ENCODE measurements around the gene ANKRD18A.
"Not testable (repeated sequence)": the region's sequence is repeated elsewhere in the genome, so short reads cannot be mapped to it uniquely, and the experiment has no call there.

Gene ANKRD18A

GRCh38 chr9:38622951-38623350, 2.6 kb upstream of the ANKRD18A start:
- peak; percentile 26 for DNase-seq

DNA sequence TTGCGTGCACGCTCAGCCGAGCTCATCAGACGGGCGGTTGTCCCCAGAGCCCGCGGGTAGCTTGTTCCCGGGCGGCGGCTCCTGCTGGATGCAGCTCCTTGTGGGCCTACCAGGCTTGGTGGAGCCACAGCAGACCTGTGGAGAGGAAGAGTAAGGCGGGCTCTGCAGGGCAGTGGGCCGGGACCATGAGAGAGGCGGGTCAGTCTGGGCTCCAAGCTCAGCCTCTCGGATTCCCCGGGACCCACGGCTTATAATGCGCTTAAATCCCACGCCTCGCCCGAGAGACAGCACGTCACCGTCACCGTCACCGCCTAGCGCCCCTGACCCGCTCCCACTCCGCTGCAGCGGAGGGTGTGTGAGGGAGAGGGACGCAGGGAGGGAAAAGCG, 1.9 kb upstream of the ANKRD18A start:
- DNase-seq: peak; percentile 5

DNA sequence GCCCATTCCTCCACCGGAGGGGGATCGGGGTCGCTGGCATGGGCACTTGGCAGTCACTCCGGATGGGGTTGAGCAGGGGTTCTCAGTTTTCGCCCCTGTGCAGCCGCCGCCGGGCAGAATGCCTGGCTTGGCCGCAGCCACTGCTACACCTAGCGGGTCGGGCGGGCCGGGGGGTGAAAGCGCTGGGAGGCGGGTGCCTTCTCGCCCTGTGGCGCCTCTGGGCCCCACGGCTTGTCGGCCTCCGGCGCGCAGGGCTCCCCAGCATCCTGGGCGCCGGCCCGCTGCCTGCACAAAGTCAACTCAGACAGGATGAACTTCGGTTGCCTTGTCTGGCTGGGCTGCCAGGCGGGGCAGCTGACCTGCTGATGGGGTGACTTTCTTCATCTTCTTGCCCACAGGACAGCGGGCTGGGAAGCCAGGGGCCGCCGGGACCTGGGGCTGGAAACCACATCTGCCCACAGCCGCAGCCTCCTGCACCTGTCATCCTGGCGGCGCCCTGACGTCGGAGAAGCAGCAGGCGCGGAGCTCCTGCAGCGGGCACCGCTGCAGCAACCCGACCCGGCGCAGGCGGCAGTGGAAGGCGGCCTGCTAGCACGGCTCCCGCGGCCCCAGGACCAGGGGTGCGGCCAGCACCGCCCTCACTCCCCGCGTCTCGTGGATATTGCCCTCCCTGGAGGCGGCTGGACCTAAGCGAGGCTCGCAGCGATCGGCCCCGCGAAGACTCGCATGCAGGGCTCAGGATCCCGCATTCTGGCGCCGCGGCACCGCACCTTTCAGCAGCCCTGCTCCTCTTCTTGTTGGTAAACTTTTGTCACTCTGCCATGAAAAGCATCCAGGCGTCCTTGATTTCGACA, 1.3 kb upstream of the ANKRD18A start:
- DNase-seq: peak; percentile 23

GRCh38 chr9:38619556-38620447, 594 bp downstream of the ANKRD18A start:
- DNase-seq: no peak

GRCh38 chr9:38598029-38598745, 22.2 kb downstream of the ANKRD18A start:
- not testable (repeated sequence) for DNase-seq

DNA sequence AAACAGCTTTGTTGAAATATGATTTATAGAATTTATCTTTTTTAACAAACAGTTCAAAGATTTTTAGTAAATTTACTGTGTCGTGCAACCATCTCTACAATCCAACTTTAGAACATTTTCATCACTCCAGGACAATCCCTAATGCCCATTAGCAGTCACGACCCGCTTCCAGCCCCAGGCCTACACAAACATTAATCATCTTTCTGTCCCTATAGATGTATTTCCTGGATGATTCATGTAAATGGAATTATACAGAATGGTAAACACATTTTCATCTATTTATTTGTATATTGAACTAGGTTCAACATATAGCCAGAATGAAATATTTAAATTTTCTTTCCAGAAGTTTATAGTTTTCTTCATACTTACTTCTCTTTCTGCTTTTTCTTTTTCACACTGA, 25.3 kb downstream of the ANKRD18A start:
- not testable (repeated sequence) for DNase-seq

GRCh38 chr9:38591346-38592063, 28.9 kb downstream of the ANKRD18A start:
- DNase-seq: not testable (repeated sequence)

DNA sequence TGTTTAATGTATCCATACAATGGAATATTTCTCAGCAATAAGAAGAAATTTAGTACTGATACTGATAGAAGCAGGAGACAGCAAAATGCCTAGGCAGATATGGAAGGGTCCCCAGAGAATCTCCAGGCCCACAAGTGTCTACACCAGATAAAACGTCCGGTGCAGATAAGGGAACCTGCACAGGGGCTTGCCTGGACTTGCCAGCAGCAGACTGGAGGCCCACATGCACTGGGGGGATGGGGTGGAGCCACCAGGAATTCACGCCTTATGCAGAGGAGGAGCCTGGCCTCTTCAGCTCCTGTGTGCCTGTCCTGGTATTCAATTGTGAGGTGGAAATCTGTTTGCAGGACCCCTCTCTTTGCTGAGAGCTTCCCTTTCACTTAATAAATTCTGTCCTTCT, 36.6 kb downstream of the ANKRD18A start:
- peak; percentile 19 for DNase-seq

DNA sequence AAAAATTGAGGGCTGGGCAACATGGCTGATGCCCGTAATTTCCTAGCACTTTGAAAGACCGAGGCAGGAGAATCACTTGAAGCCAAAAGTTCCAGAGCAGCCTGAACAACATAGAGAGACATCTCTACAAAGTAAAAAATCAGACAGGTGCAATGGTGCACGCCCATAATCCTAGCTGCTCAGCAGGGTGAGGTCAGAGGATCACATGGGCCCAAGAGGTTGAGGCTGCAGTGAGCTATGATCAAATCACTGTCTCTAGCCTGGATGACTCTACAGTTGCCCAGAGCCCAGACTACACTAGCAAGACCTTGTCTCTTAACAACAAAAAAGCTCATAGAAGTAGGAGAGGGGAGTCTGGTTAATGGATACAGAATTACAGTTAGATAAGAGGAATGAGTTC, 40.3 kb downstream of the ANKRD18A start:
- DNase-seq: not testable (repeated sequence)

- not testable (repeated sequence) for DNase-seq
These were observed 44.2 kb downstream of the ANKRD18A start for GRCh38 chr9:38576181-38576580.

DNA sequence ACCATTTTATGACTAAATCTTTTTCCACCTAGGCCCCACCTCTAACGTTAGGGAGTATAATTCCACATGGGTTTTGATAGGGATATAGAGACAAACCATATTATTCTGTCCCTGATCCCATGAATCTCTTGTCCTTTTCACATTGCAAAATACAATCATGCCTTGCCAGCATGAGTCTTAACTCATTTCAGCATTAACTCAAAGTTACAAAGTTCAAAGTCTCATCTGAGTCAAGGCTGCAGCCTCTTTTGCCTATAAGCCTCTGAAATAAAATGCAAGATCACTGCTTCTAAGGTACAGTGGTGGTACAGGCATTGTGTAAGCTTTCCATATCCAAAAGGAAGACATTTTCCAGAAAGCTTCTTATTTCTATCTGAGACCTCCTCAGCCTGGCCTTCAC, 54.3 kb downstream of the ANKRD18A start:
- DNase-seq: not testable (repeated sequence)

DNA sequence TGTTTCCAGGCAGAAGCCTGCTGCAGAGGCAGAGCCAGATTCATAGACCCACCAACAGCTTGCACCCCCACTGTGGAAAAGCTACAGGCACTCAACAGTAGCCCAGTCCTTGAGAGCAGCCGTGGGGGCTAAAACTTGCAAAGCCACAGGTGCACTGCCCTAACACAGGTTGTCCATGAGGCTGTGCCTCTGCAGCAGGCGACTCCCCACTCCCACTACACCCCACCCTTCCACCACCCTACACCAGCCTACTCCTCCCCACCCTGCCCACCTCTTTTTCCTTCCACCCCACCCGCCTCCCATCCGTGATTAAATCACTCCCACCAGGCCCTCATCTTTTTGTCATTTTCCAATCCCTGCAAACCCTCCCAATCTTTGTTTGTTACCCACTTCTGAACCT, 55.2 kb downstream of the ANKRD18A start:
- not testable (repeated sequence) for DNase-seq

GRCh38 chr9:38563911-38564310, 56.5 kb downstream of the ANKRD18A start:
- DNase-seq: not testable (repeated sequence)

DNA sequence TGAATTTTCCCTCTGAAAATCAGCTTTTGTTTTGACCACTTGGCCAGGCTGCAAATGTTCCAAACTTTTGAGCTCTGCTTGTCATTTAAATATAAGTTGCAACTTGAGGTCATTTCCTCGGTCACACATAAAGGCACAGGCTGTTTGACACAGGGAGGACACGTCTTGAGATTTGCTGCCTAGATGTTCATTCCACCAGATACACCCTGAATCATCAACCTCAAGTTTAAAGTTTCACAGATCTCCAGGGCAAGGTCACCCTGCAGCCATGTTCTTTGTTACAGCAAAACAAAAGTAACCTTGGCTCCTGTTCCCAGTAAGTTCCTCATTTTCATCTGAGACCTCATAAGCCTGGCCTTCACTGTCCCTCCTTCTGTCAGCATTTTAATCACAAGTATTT, 59.3 kb downstream of the ANKRD18A start:
- not testable (repeated sequence) for DNase-seq

DNA sequence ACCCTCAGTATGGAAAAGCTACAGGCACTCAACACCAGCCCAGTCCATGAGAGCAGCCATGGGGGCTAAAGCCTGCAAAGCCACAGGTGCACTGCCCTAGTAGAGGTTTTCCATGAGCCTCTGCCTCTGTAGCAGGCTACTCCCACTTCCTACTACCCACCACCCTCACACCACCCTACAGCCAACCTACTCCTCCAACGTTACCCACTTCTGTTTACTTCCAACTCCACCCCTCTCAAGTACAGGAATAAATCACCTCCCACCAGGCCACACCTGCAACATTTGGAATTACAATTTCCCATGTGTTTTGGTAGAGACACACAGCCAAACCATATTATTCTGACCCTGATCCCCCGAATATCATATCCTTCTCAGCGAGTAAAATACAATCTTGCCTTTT, 61.2 kb downstream of the ANKRD18A start:
- DNase-seq: not testable (repeated sequence)

DNA sequence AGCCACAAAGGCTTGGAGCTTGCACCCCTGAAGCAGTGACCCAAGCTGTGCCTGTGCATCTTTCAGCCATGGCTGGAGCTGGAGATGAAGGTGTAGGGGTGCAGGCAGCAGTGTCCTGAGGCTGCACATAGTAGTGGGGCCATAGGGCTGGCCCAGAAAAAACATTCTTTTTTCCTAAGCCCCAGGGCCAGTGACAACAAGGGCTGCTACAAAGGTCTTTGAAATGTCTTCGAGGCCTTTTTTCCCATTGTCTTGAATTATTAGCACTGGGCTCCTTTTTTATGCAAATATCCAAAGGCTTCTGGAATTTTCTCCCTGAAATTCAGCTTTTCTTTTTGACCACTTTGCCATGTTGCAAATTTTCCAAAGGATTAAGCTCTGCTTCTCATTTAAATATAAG, 62.6 kb downstream of the ANKRD18A start:
- not testable (repeated sequence) for DNase-seq

GRCh38 chr9:38554966-38555365, 65.4 kb downstream of the ANKRD18A start:
- not testable (repeated sequence) for DNase-seq

GRCh38 chr9:38553019-38553418, 67.4 kb downstream of the ANKRD18A start:
- DNase-seq: not testable (repeated sequence)

- peak; percentile 6 for DNase-seq
These were observed 73.8 kb downstream of the ANKRD18A start for GRCh38 chr9:38546497-38547163.

- peak; percentile 1 for DNase-seq
These were observed 79.9 kb downstream of the ANKRD18A start for GRCh38 chr9:38540535-38540934.

DNA sequence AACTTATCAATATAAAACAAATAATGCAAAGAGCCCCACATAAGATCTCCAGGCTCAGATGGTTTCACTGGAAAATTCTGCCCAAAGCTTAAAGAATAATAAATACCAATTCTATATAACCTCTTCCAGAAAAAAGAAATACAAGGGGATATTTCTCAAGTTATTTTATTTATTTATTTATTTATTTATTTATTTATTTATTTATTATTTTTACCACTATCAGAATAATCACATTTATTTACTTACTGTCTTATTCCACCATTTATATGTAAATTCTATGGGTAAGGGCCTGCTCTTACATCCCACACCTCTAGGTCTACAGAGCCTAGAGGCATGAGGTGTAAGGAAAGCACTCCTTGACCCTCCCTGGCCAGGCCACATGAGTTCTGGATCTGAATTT, 91.1 kb downstream of the ANKRD18A start:
- DNase-seq: no peak

- no peak for DNase-seq
These were observed 92.9 kb downstream of the ANKRD18A start for GRCh38 chr9:38527503-38527902.
